Activated CD4-positive, alpha-beta memory T cell treated with anti-CD3 and anti-CD28 coated beads for 36 hours (primary cell): ENCODE measurements around the gene MUC13. TPM values are rescaled to one million over a fixed set of nuclear protein-coding genes. Genes with fewer than 3 reads are reported as not detected.

ENCODE experiments used
- CTCF ChIA-PET: fragments of 350-600 bp; sonication (Branson Sonifier 250); formaldehyde crosslinking; loops from one replicate; lab custom pipeline; 2021; ENCODE audit warnings: antibody characterized with exemption, inconsistent platforms; lab: Charles Lee
- POLR2A ChIA-PET: fragments of 350-600 bp; sonication (Branson Sonifier 250); formaldehyde crosslinking; loops from one replicate; lab custom pipeline; 2021; ENCODE audit warnings: antibody characterized with exemption; lab: Charles Lee
- DNase-seq: peaks from one replicate; pipeline ENCODE4 v3.0.0-alpha.2; 2020
- H3K27ac Mint-ChIP-seq: one replicate; pipeline ENCODE4 v1.8.0; 2021; ENCODE audit warnings: mixed read lengths
- H3K27me3 Mint-ChIP-seq: one replicate; pipeline ENCODE4 v1.8.0; 2021; ENCODE audit warnings: mixed read lengths
- H3K36me3 Mint-ChIP-seq: one replicate; pipeline ENCODE4 v1.8.0; 2021; ENCODE audit warnings: mixed read lengths
- H3K4me1 Mint-ChIP-seq: one replicate; pipeline ENCODE4 v1.8.0; 2021; ENCODE audit warnings: low read depth, mixed read lengths
- H3K4me3 Mint-ChIP-seq: one replicate; pipeline ENCODE4 v1.8.0; 2021; ENCODE audit warnings: mild to moderate bottlenecking, mixed read lengths
- H3K9me3 Mint-ChIP-seq: one replicate; pipeline ENCODE4 v1.8.0; 2021; ENCODE audit warnings: mixed read lengths
- intact Hi-C: fragments of 100-400 bp; cut with micrococcal nuclease; formaldehyde crosslinking; loops from one replicate; pipeline ENCODE4 v1.15.1; 2023
- total RNA-seq, 2 experiments: library from RNA; stranded (reverse); gene quantifications; one replicate each; pipeline ENCODE4 v1.2.3, GENCODE V29; 2021

The MUC13 gene
- total RNA-seq, 2 experiments from 2014 or later, result not detected

DNA sequence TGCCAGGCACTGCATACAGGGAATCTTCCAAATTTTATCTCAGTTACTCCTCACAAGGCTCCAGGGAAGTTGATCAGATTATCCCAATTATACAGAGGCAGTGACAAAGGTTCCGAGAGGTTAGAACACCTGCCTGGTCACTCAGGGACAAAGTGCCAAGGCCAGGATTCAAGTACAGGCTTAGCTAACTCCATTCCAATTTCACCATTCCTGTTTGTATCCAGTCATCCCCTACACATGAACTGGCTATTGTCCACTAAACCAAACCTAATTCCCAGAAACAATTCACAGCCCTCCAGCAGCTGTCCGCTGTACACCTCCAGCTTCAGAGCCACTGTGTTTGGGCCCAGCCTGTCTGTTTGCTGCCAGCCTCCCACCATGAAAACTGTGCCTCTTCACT, 16.0 kb downstream of the MUC13 start:
- H3K4me3 Mint-ChIP-seq, result no peak overlapping the region
- no peaks in the 10 kb centered on the region for H3K4me1 Mint-ChIP-seq
- ChIA-PET CTCF (interaction anchor here (1.4 to 2.4 kb wide), 3 partner anchors 9 to 158 kb away, joined by 3 to 5 read pairs (median 5); no protein-coding TSS in a partner anchor), POLR2A (no interaction called here)
- H3K36me3 Mint-ChIP-seq, result no peaks in the 10 kb centered on the region
- intact Hi-C loops, result no loop called here
- H3K27me3 Mint-ChIP-seq, result peaks cover 1% of the 10 kb centered on the region
- no peak overlapping the region for H3K27ac Mint-ChIP-seq
- H3K9me3 Mint-ChIP-seq, result no peaks in the 10 kb centered on the region
- DNase-seq, result no peak

DNA sequence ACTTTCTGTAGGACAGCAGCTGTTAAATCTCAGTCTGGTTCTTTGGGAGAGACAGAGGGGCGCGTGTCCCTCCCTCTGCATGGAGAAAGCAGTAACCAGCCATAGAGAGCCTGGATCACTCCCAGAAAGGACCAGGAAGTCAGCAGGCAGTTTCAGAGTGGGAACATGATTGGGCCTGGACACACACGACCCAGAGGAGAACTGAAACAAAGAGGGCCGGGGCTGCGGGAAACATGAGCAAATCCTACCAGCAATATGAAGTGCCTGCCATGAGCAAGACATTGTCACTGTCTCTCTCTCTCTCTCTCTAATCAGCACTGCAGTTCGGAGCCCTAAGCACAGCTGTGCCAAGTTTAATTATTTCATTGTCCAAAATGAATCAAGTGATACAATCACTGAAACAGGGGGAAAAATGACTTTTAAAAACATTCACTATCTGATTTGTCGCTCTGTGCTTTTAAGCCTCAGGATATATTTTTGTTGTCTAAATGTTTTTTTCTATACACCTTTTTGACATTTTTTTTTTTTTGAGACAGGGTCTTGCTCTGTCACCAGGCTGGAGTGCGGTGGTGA, 17.6 kb downstream of the MUC13 start:
- Mint-ChIP-seq H3K9me3 (no peaks in the 10 kb centered on the region), H3K27ac (no peak overlapping the region), H3K36me3 (no peaks in the 10 kb centered on the region), H3K4me1 (no peaks in the 10 kb centered on the region), H3K27me3 (peaks cover 3% of the 10 kb centered on the region), H3K4me3 (no peak overlapping the region)
- intact Hi-C loops, result no loop called here
- no peak for DNase-seq
- ChIA-PET CTCF (interaction anchor here (2.4 kb wide), 1 partner anchor 11 kb away, joined by 5 read pairs; no protein-coding TSS in a partner anchor), POLR2A (no interaction called here)

DNA sequence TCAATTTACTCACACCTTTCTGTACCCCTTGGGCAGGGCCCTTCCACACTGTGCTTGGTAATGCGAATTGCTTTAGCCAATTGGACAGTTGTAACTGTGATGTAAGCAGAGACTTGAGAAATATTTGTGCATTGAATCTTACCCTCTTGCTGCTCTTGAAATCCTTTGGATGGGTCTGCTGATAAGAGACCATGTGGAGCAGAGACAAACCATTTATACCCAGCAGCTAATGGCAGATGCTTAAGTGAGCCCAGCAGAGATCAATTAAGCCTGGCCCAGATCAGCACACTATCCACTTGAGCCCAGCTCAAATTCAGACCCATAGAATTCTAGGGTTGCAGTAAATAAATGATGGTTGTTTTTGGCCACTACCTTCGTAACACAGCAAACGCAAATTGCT, 19.3 kb downstream of the MUC13 start:
- ChIA-PET CTCF (no interaction called here), POLR2A (no interaction called here)
- intact Hi-C loops, result no loop called here
- Mint-ChIP-seq H3K36me3 (no peaks in the 10 kb centered on the region), H3K9me3 (no peaks in the 10 kb centered on the region), H3K4me3 (no peak overlapping the region), H3K27ac (no peak overlapping the region), H3K4me1 (no peaks in the 10 kb centered on the region), H3K27me3 (peaks cover 3% of the 10 kb centered on the region)
- DNase-seq, result no peak

DNA sequence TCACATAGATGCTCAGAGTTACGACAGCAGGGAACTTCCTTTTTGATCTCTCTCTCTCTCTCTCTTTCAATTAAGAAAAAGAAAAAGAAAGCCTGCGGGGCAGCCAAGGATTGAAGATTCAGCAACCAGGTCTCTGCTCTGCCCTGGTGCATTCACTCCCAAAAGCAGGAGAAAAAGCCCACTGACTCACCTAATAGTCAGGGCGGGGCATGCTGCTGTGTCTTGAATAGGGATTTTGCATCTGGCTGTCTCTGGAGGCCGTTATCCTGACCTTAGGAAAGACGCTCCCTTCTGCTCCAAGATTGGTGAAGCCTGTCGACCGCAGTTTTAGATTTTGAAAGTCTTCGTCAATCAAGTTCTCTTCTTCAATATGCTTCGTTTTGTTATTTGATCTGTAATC, 26.6 kb downstream of the MUC13 start:
- Mint-ChIP-seq H3K4me1 (no peaks in the 10 kb centered on the region), H3K36me3 (no peaks in the 10 kb centered on the region), H3K4me3 (no peak overlapping the region), H3K27ac (no peak overlapping the region), H3K9me3 (no peaks in the 10 kb centered on the region), H3K27me3 (peaks cover 8% of the 10 kb centered on the region)
- CTCF ChIA-PET, result no interaction called here
- intact Hi-C loops, result loop anchor here (10.0 kb wide), 1 partner anchor 343 kb away; no protein-coding TSS in a partner anchor
- POLR2A ChIA-PET, result no interaction called here
- DNase-seq, result no peak

DNA sequence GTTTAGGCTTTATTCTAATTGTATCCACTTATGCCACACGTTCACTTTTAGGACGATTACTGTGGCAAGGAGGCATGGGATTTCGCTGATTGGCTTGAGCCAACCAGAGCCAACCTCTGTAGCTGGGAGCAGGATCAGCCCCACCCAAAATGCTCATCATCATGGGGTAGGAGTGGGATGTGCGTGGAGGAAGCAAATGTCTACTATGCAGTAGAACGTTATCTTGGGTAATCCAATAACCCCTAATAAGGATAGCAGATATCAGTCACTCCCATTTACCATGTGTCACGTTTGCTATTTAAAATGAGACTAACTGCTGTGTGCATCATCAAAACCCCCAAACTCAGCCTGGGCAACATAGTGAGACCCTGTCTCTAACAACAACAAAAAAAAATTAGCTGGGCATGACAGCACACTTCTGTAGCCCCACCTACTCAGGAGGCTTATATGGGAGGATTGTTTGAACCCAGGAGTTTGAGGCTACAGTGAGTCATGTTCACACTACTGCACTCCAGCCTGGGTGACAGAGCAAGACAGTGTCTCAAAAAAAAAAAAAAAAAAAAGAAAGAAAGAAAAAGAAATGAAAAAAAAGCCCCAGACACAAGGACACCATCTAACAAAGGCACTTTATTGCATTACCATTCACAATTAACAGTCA, 29.6 kb downstream of the MUC13 start:
- intact Hi-C loops, result loop anchor here (10.0 kb wide), 1 partner anchor 340 kb away; no protein-coding TSS in a partner anchor
- Mint-ChIP-seq H3K9me3 (no peaks in the 10 kb centered on the region), H3K36me3 (no peaks in the 10 kb centered on the region), H3K4me1 (peaks cover 3% of the 10 kb centered on the region), H3K4me3 (no peak overlapping the region), H3K27ac (no peak overlapping the region), H3K27me3 (peaks cover 9% of the 10 kb centered on the region)
- DNase-seq, result no peak
- POLR2A ChIA-PET, result no interaction called here
- CTCF ChIA-PET, result interaction anchor here (7.0 kb wide), 1 partner anchor 143 kb away, joined by 285 read pairs; no protein-coding TSS in a partner anchor

DNA sequence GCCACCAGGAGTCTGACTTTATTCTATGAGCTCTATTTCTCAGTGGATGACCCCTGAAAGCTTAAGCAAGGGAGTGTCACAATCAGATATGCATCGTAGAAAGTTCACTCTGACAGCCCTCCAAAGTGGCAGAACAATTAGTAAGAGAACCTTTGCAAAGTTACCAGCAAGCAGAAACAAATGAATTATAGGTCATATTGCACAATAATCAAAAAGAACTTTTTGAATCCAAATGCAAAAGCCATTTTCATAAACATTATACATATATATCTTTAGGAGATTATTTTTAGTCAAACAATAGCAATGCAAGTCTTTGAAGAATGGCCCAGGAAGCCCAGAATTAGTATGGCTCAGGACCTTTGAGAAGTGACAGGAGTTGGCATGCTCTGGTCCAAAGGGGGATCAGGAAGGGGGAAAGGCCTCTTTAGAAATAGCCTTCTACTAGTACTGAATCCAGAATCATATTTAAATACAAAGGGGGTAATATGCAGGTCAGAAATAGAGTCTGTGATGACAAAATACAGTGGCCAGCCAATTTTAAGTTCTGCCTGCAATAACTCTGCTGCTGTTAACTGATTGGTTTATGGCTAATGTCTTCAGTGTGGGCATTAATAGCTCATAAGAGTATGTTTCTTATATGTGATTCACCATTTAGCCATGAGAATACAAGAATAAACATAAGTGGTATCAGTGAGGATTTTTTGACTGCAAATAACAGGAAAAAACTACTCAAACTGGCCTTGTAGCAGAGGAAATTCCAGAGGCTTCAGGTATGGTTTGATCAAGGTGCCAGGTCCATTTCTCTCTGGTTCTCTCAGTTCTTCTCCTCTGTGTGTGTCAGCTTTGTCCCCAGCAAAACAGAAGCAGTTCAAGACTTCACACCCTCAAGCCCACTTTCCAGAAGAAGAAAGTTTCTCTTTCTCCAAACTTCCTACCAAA, 30.4 kb downstream of the MUC13 start:
- H3K4me3 Mint-ChIP-seq, result no peak overlapping the region
- no peak for DNase-seq
- ChIA-PET POLR2A (no interaction called here), CTCF (interaction anchor here (7.0 kb wide), 1 partner anchor 143 kb away, joined by 285 read pairs; no protein-coding TSS in a partner anchor)
- H3K9me3 Mint-ChIP-seq, result no peaks in the 10 kb centered on the region
- H3K27me3 Mint-ChIP-seq, result peaks cover 9% of the 10 kb centered on the region
- H3K4me1 Mint-ChIP-seq, result peaks cover 3% of the 10 kb centered on the region
- no peaks in the 10 kb centered on the region for H3K36me3 Mint-ChIP-seq
- intact Hi-C loops, result loop anchor here (10.0 kb wide), 1 partner anchor 339 kb away; no protein-coding TSS in a partner anchor
- no peak overlapping the region for H3K27ac Mint-ChIP-seq

DNA sequence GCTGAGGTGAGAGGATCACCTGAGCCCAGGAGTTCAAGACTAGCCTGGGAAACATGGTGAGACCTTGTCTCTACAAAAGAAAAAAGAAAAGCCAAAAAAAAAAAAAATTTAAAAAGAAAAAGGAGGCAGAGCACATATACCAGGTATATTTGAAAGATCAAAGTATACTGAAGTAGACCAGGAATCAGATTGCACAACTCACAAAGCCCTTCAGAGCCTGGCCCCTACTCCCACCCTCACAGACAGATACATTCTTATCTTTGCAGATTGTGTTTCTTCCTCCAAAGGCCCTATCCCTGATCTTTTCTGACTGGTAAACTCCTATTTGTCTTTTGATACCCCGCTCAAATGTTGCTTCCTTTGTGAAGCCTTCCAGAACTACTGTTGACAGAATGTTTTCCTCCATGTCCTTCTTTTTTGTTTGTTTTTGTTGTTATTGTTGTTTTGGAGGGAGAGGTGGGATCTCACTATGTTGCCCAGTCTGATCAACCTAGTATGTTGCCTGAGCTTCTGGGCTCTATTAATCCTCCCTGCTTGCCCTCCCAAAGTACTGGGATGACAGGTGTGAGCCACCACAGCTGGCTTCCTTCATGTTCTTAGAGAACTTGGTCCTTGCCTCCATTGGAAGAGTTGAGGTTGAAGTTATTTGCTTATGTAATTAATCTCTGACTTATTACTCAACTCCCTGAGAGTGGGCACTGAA, 37.6 kb downstream of the MUC13 start:
- POLR2A ChIA-PET, result no interaction called here
- Mint-ChIP-seq H3K4me3 (no peak overlapping the region), H3K9me3 (no peaks in the 10 kb centered on the region), H3K27ac (no peak overlapping the region), H3K4me1 (peaks cover 3% of the 10 kb centered on the region), H3K27me3 (peaks cover 4% of the 10 kb centered on the region), H3K36me3 (no peaks in the 10 kb centered on the region)
- intact Hi-C loops, result no loop called here
- DNase-seq, result no peak
- CTCF ChIA-PET, result interaction anchor here (0.9 to 1.4 kb wide), 3 partner anchors 9 to 136 kb away, joined by 3 to 12 read pairs (median 5); no protein-coding TSS in a partner anchor

DNA sequence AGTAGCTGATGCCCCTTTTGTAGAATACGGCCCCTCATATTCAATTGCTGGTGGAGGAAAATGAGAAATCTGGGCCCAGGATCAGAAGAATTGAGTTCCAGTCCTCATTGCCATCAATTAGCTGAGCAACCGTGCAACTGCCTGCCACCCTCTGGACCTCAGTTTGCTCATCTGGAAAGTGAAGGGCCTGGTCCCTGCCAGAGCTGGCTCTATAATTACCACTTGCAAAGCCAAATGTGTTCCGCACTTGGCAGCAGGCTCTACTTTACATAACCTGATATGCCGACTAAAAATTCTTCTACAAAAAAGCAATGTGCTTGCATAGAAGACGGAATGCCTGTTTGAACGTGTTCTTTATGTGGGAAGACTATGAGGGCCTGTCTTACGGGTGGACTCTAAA, 38.8 kb downstream of the MUC13 start:
- Mint-ChIP-seq H3K9me3 (no peaks in the 10 kb centered on the region), H3K4me1 (peaks cover 3% of the 10 kb centered on the region)
- POLR2A ChIA-PET, result no interaction called here

DNA sequence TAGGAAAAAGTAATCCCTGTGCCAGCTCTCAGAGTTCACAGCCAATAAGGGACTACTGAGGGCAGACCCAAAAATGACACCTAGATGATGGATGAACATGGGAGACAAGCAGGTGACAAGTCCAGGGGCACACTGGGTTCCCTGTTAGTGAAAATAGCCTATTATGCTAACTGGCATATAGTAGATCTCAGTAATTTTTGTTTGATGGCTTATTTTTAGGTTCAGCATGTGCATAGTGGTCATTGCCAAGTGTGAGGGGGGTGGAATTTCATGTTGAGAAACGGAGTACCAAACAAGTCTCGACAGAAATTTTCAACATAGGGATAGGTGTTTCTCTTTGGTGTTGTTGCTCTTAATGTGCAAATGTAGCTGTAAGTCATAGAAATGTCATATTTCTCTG, 41.0 kb downstream of the MUC13 start:
- H3K4me1 Mint-ChIP-seq, result no peaks in the 10 kb centered on the region
- peaks cover 14% of the 10 kb centered on the region for H3K27me3 Mint-ChIP-seq
- no peaks in the 10 kb centered on the region for H3K9me3 Mint-ChIP-seq
- intact Hi-C loops, result no loop called here
- H3K27ac Mint-ChIP-seq, result no peak overlapping the region
- ChIA-PET POLR2A (no interaction called here), CTCF (interaction anchor here (1.3 kb wide), 1 partner anchor 8 kb away, joined by 3 read pairs; no protein-coding TSS in a partner anchor)
- no peaks in the 10 kb centered on the region for H3K36me3 Mint-ChIP-seq
- H3K4me3 Mint-ChIP-seq, result no peak overlapping the region
- DNase-seq, result no peak

More for the DNA sequence above, 38.8 kb downstream of the MUC13 start:
- Mint-ChIP-seq H3K27me3 (no peaks in the 10 kb centered on the region), H3K4me3 (no peak overlapping the region), H3K27ac (no peak overlapping the region), H3K36me3 (no peaks in the 10 kb centered on the region)
- CTCF ChIA-PET, result interaction anchor here (1.0 to 1.5 kb wide), 4 partner anchors 11 to 135 kb away, joined by 3 to 7 read pairs (median 5); no protein-coding TSS in a partner anchor
- intact Hi-C loops, result no loop called here
- DNase-seq, result no peak

DNA sequence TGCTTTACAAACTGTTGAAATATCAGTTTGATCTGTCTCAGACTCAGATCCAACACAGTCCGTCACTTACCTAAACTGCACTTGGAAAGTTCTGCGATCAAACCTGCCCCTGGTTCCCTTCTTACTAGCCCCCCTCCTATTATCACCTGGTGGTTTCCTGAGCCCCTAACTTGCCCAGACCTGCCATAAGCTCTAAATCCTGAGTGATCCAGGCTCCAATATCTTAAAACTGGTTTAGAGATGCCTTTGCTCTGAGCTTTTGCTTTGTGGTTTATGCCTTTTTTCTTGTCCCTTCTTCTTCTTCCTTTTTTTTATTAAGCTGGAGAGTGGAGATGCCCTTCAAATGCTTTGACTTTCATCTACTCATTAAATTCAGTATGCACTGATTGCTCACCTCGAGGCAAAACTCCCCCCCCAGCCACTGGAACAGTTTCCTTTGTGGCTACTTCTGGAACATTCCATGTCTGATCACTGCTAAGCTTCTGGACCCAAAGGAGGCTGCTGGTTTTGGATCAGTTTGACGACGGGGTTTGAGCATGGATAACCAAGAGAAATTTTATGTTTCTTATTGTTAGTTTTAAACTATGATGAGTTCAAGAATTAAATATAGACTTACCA, 43.9 kb downstream of the MUC13 start:
- ChIA-PET POLR2A (no interaction called here), CTCF (interaction anchor here (1.9 kb wide), 1 partner anchor 11 kb away, joined by 10 read pairs; no protein-coding TSS in a partner anchor)
- H3K9me3 Mint-ChIP-seq, result no peaks in the 10 kb centered on the region
- intact Hi-C loops, result no loop called here
- no peaks in the 10 kb centered on the region for H3K36me3 Mint-ChIP-seq
- no peak for DNase-seq
- peaks cover 2% of the 10 kb centered on the region for H3K4me1 Mint-ChIP-seq
- no peak overlapping the region for H3K4me3 Mint-ChIP-seq
- H3K27me3 Mint-ChIP-seq, result peaks cover 28% of the 10 kb centered on the region
- no peak overlapping the region for H3K27ac Mint-ChIP-seq
